Right ventricle myocardium superior (tissue), 1 donor: ENCODE measurements around the gene SIRPB1. TPM values are rescaled to one million over a fixed set of nuclear protein-coding genes. Genes with fewer than 3 reads are reported as not detected.

ENCODE experiments used
- total RNA-seq: library from RNA; stranded (reverse); fragmentation: NEBNext Ultra II Directional; extraction: Animal tissue kit (Norgen Biotek cat#: 25700); gene quantifications from one replicate; pipeline ENCODE4 v1.2.1, GENCODE V29; 2021
- donor health status: DM: no; HTN: yes; CAD: no; lungs with severe emphysema.

SIRPB1 gene
- total RNA-seq, 1 donor from 2014 or later = 0.35 TPM

Other genes with a start within 250 kb of the SIRPB1 start
- 112 TPM for gene FKBP1A, start 227.0 kb downstream of the SIRPB1 start, total RNA-seq
- gene NSFL1C, start 153.2 kb downstream of the SIRPB1 start, total RNA-seq = 55.8 TPM
- gene SIRPB2, start 128.6 kb downstream of the SIRPB1 start, total RNA-seq = 3.1 TPM
- not detected for gene SIRPD, start 62.3 kb downstream of the SIRPB1 start, total RNA-seq
- not detected for gene SIRPG, start 37.8 kb upstream of the SIRPB1 start, total RNA-seq